Adrenal gland (tissue), 12 donors: ENCODE data around the gene NCR3LG1. TPM values are rescaled to one million over a fixed set of nuclear protein-coding genes. Genes with fewer than 3 reads are reported as not detected.

Experiments used
- DNase-seq, 7 donors: peaks; one replicate each; pipeline ENCODE4 v3.0.0-alpha.2; 2019 to 2020
- H3K27ac ChIP-seq, 5 donors: fragments of 200-600 bp; sonication (generic) in 4 of 5; 1 replicate in 3 of 5; 2 replicates in 2 of 5; pipeline versions ENCODE4 v1.5.1 to v1.8.0; 2016 to 2020; ENCODE audit warnings: mild to moderate bottlenecking in 1 of 5
- H3K27me3 ChIP-seq: fragments of 200-600 bp; 2 replicates; pipeline ENCODE4 v1.8.0; 2021
- H3K36me3 ChIP-seq, 2 donors: fragments of 200-600 bp; replicated peaks in 1 of 2; 1 replicate in 1 of 2; 2 replicates in 1 of 2; pipeline versions ENCODE4 v1.5.1 to v1.8.0; 2018 to 2022
- H3K4me1 ChIP-seq, 2 donors: fragments of 200-600 bp; replicated peaks in 1 of 2; 1 replicate in 1 of 2; 2 replicates in 1 of 2; pipeline versions ENCODE4 v1.5.1 to v1.8.0; 2018 to 2021
- H3K4me3 ChIP-seq, 4 donors: fragments of 200-600 bp; sonication (generic) in 3 of 4; one replicate each; pipeline ENCODE4 v1.5.1; 2016 to 2018
- H3K9me3 ChIP-seq, 3 donors: fragments of 200-600 bp; sonication (generic) in 1 of 3; replicated peaks in 1 of 3; 1 replicate in 2 of 3; 2 replicates in 1 of 3; pipeline versions ENCODE4 v1.5.1 to v1.8.0; 2016 to 2021
- CTCF ChIP-seq, 6 experiments: fragments of 450-650 bp in 4 of 6; fragments of 200-600 bp in 2 of 6; sonication (generic) in 1 of 6; IDR thresholded peaks; 1 replicate in 5 of 6; 2 replicates in 1 of 6; pipeline versions ENCODE4 v1.5.1 to v1.8.0; 2016 to 2021; ENCODE audit warnings: antibody characterized with exemption in 6 of 6, mild to moderate bottlenecking in 2 of 6, moderate library complexity in 1 of 6
- POLR2A ChIP-seq, 2 donors: fragments of 450-650 bp; IDR thresholded peaks; one replicate each; pipeline ENCODE4 v1.6.1; 2017; ENCODE audit warnings: antibody characterized with exemption in 2 of 2, mild to moderate bottlenecking in 2 of 2, moderate library complexity in 1 of 2
- WGBS, 4 donors: extraction: QIAGEN DNeasy Blood & Tissue Kit in 2 of 4; methylation state at CpG; one replicate each; pipeline versions ENCODE4 v1.1.5 to v1.1.7; 2013 to 2017; 5-methylcytosine and 5-hydroxymethylcytosine counted together
- intact Hi-C, 2 donors: fragments of 100-400 bp; cut with DNase I; formaldehyde crosslinking; loops; one replicate each; pipeline versions ENCODE4 v1.14.1 to v1.15.0; 2022 to 2023
- polyA plus RNA-seq, 3 donors: library from polyadenylated mRNA; stranded (reverse); fragments of 200-250 nt in 2 of 3; fragments of 350-450 nt in 1 of 3; fragmentation: Illumina TruSeq in 1 of 3; extraction: RNeasy Lipid Tissue Mini Kit (QIAGEN cat#74804) in 1 of 3; gene quantifications; one replicate each; pipeline ENCODE4 v1.2.3, GENCODE V29; 2013 to 2014
- total RNA-seq, 9 donors: library from RNA; depleted of rRNA in 4 of 9; stranded (reverse); fragments of >200 nt in 4 of 9; fragments of 120-200 nt in 1 of 9; fragmentation: NEBNext Ultra II Directional in 1 of 9; extraction: Animal tissue kit (Norgen Biotek cat#: 25700) in 1 of 9; gene quantifications; one replicate each; pipeline versions ENCODE4 v1.1.0 to v1.2.4, GENCODE V29; 2013 to 2023
- donor health status: healthy with polysubstance abuse.
- donor health status: Bipolar disorder and iron deficiency.
- donor health status: DM: yes; HTN: yes; CAD: no.
- donor health status: DM: no; HTN: no; CAD: no.
- donor health status: DM: no; HTN: no; CAD: no.
- donor health status: DM: yes; HTN: yes; CAD: no.

Gene NCR3LG1
- total and polyA plus RNA-seq, 12 donors, result 0.13 to 10.1 (median 1.4) TPM

- Histone ChIP-seq H3K4me1 (peaks cover 8 to 20% of the 10 kb centered on the region in 2 donors), H3K4me3 (peak overlapping the region in 2 of 4 donors; percentile 45 to 55), H3K27me3 (no peaks in the 10 kb centered on the region), H3K36me3 (no peaks in the 10 kb centered on the region), H3K9me3 (no peaks in the 10 kb centered on the region), H3K27ac (peak overlapping the region in 2 of 5 donors; percentile 46 to 61)
- intact Hi-C loops, result loop anchor here in 1 of 2 donors (10.0 kb wide), 1 partner anchor 126 kb away; no protein-coding TSS in a partner anchor
- 20 to 26% (median 25%) methylated on average over 12 of the region's 12 CpGs for WGBS, 4 donors
- DNase-seq, result no peak
- peak in 3 of 6 experiments; percentile 19 to 27 (median 23) for TF ChIP-seq CTCF (IDR thresholded peaks at IDR 0.05)
- no peak for TF ChIP-seq POLR2A (IDR thresholded peaks at IDR 0.05)
Observed at GRCh38 chr11:17351172-17351509, 459 bp upstream of the NCR3LG1 start.

- intact Hi-C loops, result loop anchor here in 1 of 2 donors (10.0 kb wide), 1 partner anchor 128 kb away; no protein-coding TSS in a partner anchor
- peak; percentile 70 to 82 (median 78) for DNase-seq
- Histone ChIP-seq H3K27ac (peak overlapping the region; percentile 9 to 84 (median 76)), H3K27me3 (no peaks in the 10 kb centered on the region), H3K36me3 (no peaks in the 10 kb centered on the region), H3K4me1 (peaks cover 8 to 20% of the 10 kb centered on the region in 2 donors), H3K9me3 (no peaks in the 10 kb centered on the region), H3K4me3 (peak overlapping the region in 2 of 4 donors; percentile 45 to 55)
- peak in 1 of 2 donors; percentile 57 for TF ChIP-seq POLR2A (IDR thresholded peaks at IDR 0.05)
- TF ChIP-seq CTCF (IDR thresholded peaks at IDR 0.05), result peak in 1 of 6 experiments; percentile 2
- WGBS, 4 donors, result 0 to 1% (median 0%) methylated on average over 26 to 69 of the region's 69 CpGs
Observed at GRCh38 chr11:17352950-17353820, 1.6 kb downstream of the NCR3LG1 start.

GRCh38 chr11:17353821-17354600 lies 2.4 kb downstream of the NCR3LG1 start:
- Histone ChIP-seq H3K36me3 (no peaks in the 10 kb centered on the region), H3K9me3 (no peaks in the 10 kb centered on the region), H3K27ac (peak overlapping the region; percentile 9 to 84 (median 76)), H3K27me3 (no peaks in the 10 kb centered on the region), H3K4me1 (peaks cover 8 to 20% of the 10 kb centered on the region in 2 donors), H3K4me3 (peak overlapping the region in 2 of 4 donors; percentile 45 to 55)
- intact Hi-C loops, result loop anchor here in 1 of 2 donors (10.0 kb wide), 1 partner anchor 129 kb away; no protein-coding TSS in a partner anchor
- no peak for DNase-seq
- TF ChIP-seq POLR2A (IDR thresholded peaks at IDR 0.05) (no peak), CTCF (IDR thresholded peaks at IDR 0.05) (peak in 1 of 6 experiments; percentile 0)
- 5 to 8% (median 6%) methylated on average over 15 of the region's 15 CpGs for WGBS, 4 donors

- H3K27ac ChIP-seq, result no peak overlapping the region
- intact Hi-C loops, result loop anchor here in 1 of 2 donors (10.0 kb wide), 1 partner anchor 130 kb away; no protein-coding TSS in a partner anchor
- H3K4me1 ChIP-seq, result peaks cover 8 to 20% of the 10 kb centered on the region in 2 donors
- H3K4me3 ChIP-seq, result no peak overlapping the region
- TF ChIP-seq CTCF (IDR thresholded peaks at IDR 0.05) (peak; percentile 57 to 73 (median 70)), POLR2A (IDR thresholded peaks at IDR 0.05) (no peak)
- 28 to 46% (median 32%) methylated on average over 3 of the region's 3 CpGs for WGBS, 4 donors
- H3K36me3 ChIP-seq, result no peaks in the 10 kb centered on the region
- no peaks in the 10 kb centered on the region for H3K9me3 ChIP-seq
- no peaks in the 10 kb centered on the region for H3K27me3 ChIP-seq
- peak; percentile 63 to 87 (median 71) for DNase-seq
Observed at GRCh38 chr11:17354601-17354991, 3.0 kb downstream of the NCR3LG1 start.
